OCI-LY7 (cell line): ENCODE results near the gene GOLPH3.

Experiments
- EZH2phosphoT487 ChIP-seq: fragments of 200-600 bp; sonication (generic); IDR thresholded peaks from 2 replicates; pipeline ENCODE4 v1.6.1; 2018; ENCODE audit warnings: low read depth, borderline replicate concordance, mild to moderate bottlenecking, mixed run types, antibody characterized with exemption, low read length, moderate library complexity, mixed read lengths
- TF ChIP-seq, protein P1 (sequence below): fragments of 200-600 bp; sonication (generic); conservative IDR thresholded peaks from 2 replicates; pipeline ENCODE4 v1.5.1; 2014; ENCODE audit warnings: mild to moderate bottlenecking, antibody characterized with exemption, low read length, moderate library complexity, mixed read lengths

DNA sequence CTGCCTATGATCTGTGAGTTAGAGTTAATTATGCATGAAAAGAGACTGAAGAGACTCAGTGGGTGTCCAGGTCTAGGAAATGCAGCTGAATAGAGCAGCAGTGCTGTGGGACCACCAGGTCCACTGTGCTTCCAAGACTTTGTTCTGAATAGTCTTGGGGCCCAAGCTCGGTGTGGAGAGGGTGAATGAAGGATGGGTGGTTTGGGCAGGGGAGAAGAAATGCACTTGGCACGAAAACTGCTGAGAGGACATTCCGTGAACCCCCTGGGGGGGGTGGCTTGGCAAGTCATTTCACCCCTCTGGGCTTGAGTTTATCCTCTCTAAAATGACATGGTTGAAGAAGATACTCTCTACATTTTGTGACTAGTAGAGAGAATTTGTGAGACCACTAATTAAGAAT lies 36.0 kb upstream of the GOLPH3 start:
- TF ChIP-seq, protein P1, sequence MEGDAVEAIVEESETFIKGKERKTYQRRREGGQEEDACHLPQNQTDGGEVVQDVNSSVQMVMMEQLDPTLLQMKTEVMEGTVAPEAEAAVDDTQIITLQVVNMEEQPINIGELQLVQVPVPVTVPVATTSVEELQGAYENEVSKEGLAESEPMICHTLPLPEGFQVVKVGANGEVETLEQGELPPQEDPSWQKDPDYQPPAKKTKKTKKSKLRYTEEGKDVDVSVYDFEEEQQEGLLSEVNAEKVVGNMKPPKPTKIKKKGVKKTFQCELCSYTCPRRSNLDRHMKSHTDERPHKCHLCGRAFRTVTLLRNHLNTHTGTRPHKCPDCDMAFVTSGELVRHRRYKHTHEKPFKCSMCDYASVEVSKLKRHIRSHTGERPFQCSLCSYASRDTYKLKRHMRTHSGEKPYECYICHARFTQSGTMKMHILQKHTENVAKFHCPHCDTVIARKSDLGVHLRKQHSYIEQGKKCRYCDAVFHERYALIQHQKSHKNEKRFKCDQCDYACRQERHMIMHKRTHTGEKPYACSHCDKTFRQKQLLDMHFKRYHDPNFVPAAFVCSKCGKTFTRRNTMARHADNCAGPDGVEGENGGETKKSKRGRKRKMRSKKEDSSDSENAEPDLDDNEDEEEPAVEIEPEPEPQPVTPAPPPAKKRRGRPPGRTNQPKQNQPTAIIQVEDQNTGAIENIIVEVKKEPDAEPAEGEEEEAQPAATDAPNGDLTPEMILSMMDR = no peak
- TF ChIP-seq EZH2phosphoT487 = no peak
